HCT116 (cell line): ENCODE data around the gene GLA. TPM values are rescaled to one million over a fixed set of nuclear protein-coding genes. Genes with fewer than 3 reads are reported as not detected.

Experiments
- ATAC-seq: fragments of 200-7000 bp; cut with Tn5 transposase; 2 replicates; pipeline ENCODE4 v1.9.1; 2020; ENCODE audit warnings: mild to moderate bottlenecking, moderate library complexity
- BruUV-seq: library from RNA; stranded (reverse); fragments of 400-500 nt; replicated peaks from 2 replicates; lab custom pipeline; 2021; lab: Mats Ljungman, UMichigan
- CTCF ChIA-PET: fragments of 300-600 bp; sonication (Branson Sonifier 250); formaldehyde crosslinking; loops from one replicate; lab custom pipeline; 2021; ENCODE audit warnings: antibody characterized with exemption; lab: Charles Lee
- POLR2A ChIA-PET: fragments of 300-600, 350-600 bp; sonication (Branson Sonifier 250); formaldehyde crosslinking; loops from one replicate; lab custom pipeline; 2021; ENCODE audit warnings: antibody characterized with exemption; lab: Charles Lee
- RAD21 ChIA-PET, 2 experiments: fragments of 300-600 bp; sonication (Branson Sonifier 250); formaldehyde crosslinking; loops; one replicate each; lab custom pipeline; 2023; ENCODE audit warnings: low total read pairs in 2 of 2; ENCODE audit not compliant: uncharacterized antibody in 2 of 2, unreplicated experiment in 2 of 2, low non-redundant PET in 1 of 2; lab: Charles Lee
- DNase-seq: peaks from one replicate; pipeline ENCODE4 v3.0.0-alpha.2; 2010; ENCODE audit warnings: low read depth, low spot score
- H2AFZ ChIP-seq: fragments of 200-600 bp; shearing (Covaris generic), sonication (generic); 2 replicates; pipeline ENCODE4 v1.6.1; 2017; ENCODE audit warnings: low read depth, mixed run types, mixed read lengths, antibody characterized with exemption, low read length; ENCODE audit not compliant: poor library complexity, severe bottlenecking
- H3K27ac ChIP-seq: 2 replicates; pipeline ENCODE4 v1.5.1; 2012; ENCODE audit warnings: low read depth, low read length
- H3K27me3 ChIP-seq: fragments of 200-600 bp; sonication (generic); 2 replicates; pipeline ENCODE4 v1.6.1; 2016; ENCODE audit warnings: mixed run types, low read length, mixed read lengths; ENCODE audit not compliant: insufficient read depth
- H3K36me3 ChIP-seq, 2 experiments: fragments of 200-500 bp in 1 of 2; fragments of 200-600 bp in 1 of 2; sonication (Bioruptor generic) in 1 of 2; sonication (generic) in 1 of 2; 2 replicates each; pipeline versions ENCODE4 v1.5.1 to v1.6.1; 2014 to 2016; ENCODE audit warnings: low read length in 2 of 2, inconsistent platforms in 1 of 2, mixed read lengths in 1 of 2, mixed run types in 1 of 2; ENCODE audit not compliant: insufficient read depth in 2 of 2, control insufficient read depth in 1 of 2
- H3K4me1 ChIP-seq, 2 experiments: fragments of 200-600 bp in 1 of 2; sonication (generic) in 1 of 2; 2 replicates each; pipeline versions ENCODE4 v1.5.1 to v1.6.1; 2012 to 2017; ENCODE audit warnings: low read length in 2 of 2, inconsistent platforms in 1 of 2, mild to moderate bottlenecking in 1 of 2, mixed read lengths in 1 of 2, mixed run types in 1 of 2, moderate library complexity in 1 of 2; ENCODE audit not compliant: insufficient read depth in 2 of 2, control insufficient read depth in 1 of 2
- H3K4me2 ChIP-seq: fragments of 200-600 bp; sonication (generic); 2 replicates; pipeline ENCODE4 v1.6.1; 2017; ENCODE audit warnings: mixed run types, low read length, mixed read lengths
- H3K4me3 ChIP-seq, 2 experiments: fragments of 200-600 bp in 1 of 2; sonication (generic) in 1 of 2; replicated peaks in 1 of 2; 2 replicates each; pipeline ENCODE4 v1.5.1; 2011 to 2016; ENCODE audit warnings: low read length in 2 of 2, control low read depth in 1 of 2, low read depth in 1 of 2, mild to moderate bottlenecking in 1 of 2, mixed read lengths in 1 of 2, mixed run types in 1 of 2
- H3K79me2 ChIP-seq: fragments of 200-600 bp; sonication (generic); 2 replicates; pipeline ENCODE4 v1.6.1; 2017; ENCODE audit warnings: mild to moderate bottlenecking, mixed run types, low read length, moderate library complexity, mixed read lengths; ENCODE audit not compliant: insufficient read depth
- H3K9ac ChIP-seq: fragments of 200-600 bp; sonication (generic); 2 replicates; pipeline ENCODE4 v1.6.1; 2016; ENCODE audit warnings: low read length, mixed read lengths
- H3K9me2 ChIP-seq: fragments of 200-600 bp; sonication (generic), shearing (Covaris generic); 2 replicates; pipeline ENCODE4 v1.6.1; 2017; ENCODE audit warnings: mixed run types, mild to moderate bottlenecking, moderate library complexity; ENCODE audit not compliant: insufficient read depth
- H3K9me3 ChIP-seq, 2 experiments: fragments of 200-500 bp in 1 of 2; fragments of 200-600 bp in 1 of 2; sonication (Bioruptor generic) in 1 of 2; sonication (generic) in 1 of 2; 2 replicates each; pipeline ENCODE4 v1.6.1; 2014 to 2017; ENCODE audit warnings: low read length in 2 of 2, mixed read lengths in 2 of 2, inconsistent platforms in 1 of 2, low read depth in 1 of 2, mild to moderate bottlenecking in 1 of 2, mixed run types in 1 of 2, moderate library complexity in 1 of 2; ENCODE audit not compliant: control insufficient read depth in 1 of 2, insufficient read depth in 1 of 2
- H4K20me1 ChIP-seq: fragments of 200-600 bp; sonication (generic), shearing (Covaris generic); 2 replicates; pipeline ENCODE4 v1.6.1; 2017; ENCODE audit warnings: mixed run types, mild to moderate bottlenecking, moderate library complexity; ENCODE audit not compliant: insufficient read depth
- ATF3 ChIP-seq: IDR thresholded peaks from 2 replicates; pipeline ENCODE4 v1.6.1; 2012
- EGR1 ChIP-seq: IDR thresholded peaks from 2 replicates; pipeline ENCODE4 v1.6.1; 2012; ENCODE audit warnings: low read depth
- ELF1 ChIP-seq: IDR thresholded peaks from 2 replicates; pipeline ENCODE4 v1.6.1; 2012; ENCODE audit warnings: low read depth, borderline replicate concordance
- EZH2 ChIP-seq: fragments of 200-600 bp; sonication (generic); IDR thresholded peaks from 2 replicates; pipeline ENCODE4 v1.6.1; 2017; ENCODE audit warnings: antibody characterized with exemption, mixed run types
- EZH2phosphoT487 ChIP-seq: fragments of 200-600 bp; IDR thresholded peaks from 2 replicates; pipeline ENCODE4 v1.6.1; 2018; ENCODE audit warnings: antibody characterized with exemption, borderline replicate concordance
- JUND ChIP-seq: IDR thresholded peaks from 2 replicates; pipeline ENCODE4 v1.6.1; 2012
- POLR2A ChIP-seq: IDR thresholded peaks from 2 replicates; pipeline ENCODE4 v1.7.0; 2011; ENCODE audit warnings: borderline replicate concordance; ENCODE audit not compliant: insufficient read depth, insufficient read length; ENCODE audit errors: extremely low read depth
- POLR2AphosphoS5 ChIP-seq: IDR thresholded peaks from 2 replicates; pipeline ENCODE4 v1.6.1; 2011; ENCODE audit warnings: mild to moderate bottlenecking, low read depth, low read length, moderate library complexity
- RAD21 ChIP-seq: IDR thresholded peaks from 2 replicates; pipeline ENCODE4 v1.6.1; 2012; ENCODE audit warnings: low read depth, mild to moderate bottlenecking
- SIN3A ChIP-seq: IDR thresholded peaks from 2 replicates; pipeline ENCODE4 v1.6.1; 2012; ENCODE audit warnings: low read depth
- SP1 ChIP-seq: IDR thresholded peaks from 2 replicates; pipeline ENCODE4 v1.6.1; 2012; ENCODE audit warnings: low read depth
- SRF ChIP-seq: IDR thresholded peaks from 2 replicates; pipeline ENCODE4 v1.6.1; 2012; ENCODE audit warnings: low read depth
- TCF7L2 ChIP-seq: IDR thresholded peaks from 2 replicates; pipeline ENCODE4 v1.7.0; 2011; ENCODE audit warnings: borderline replicate concordance, inconsistent platforms; ENCODE audit not compliant: insufficient read depth, insufficient read length; ENCODE audit errors: extremely low read depth
- ZNF274 ChIP-seq: fragments of 200-500 bp; sonication (Bioruptor generic); IDR thresholded peaks from 2 replicates; pipeline ENCODE4 v1.6.1; 2014; ENCODE audit warnings: mild to moderate bottlenecking, low read depth, low read length, inconsistent platforms
- intact Hi-C: fragments of 100-400 bp; cut with micrococcal nuclease; formaldehyde crosslinking; loops from 2 replicates; pipeline ENCODE4 v1.10.0; 2022
- total RNA-seq: library from RNA; stranded (reverse); gene quantifications from one replicate; pipeline ENCODE4 v1.2.1, GENCODE V29; 2021; ENCODE audit not compliant: unreplicated experiment
- TF ChIP-seq, protein P1 (sequence below): IDR thresholded peaks from 2 replicates; pipeline ENCODE4 v1.6.1; 2012
- TF ChIP-seq, protein P2 (sequence below), 3 experiments: fragments of 200-600 bp in 1 of 3; sonication (generic) in 1 of 3; IDR thresholded peaks in 2 of 3; conservative IDR thresholded peaks in 1 of 3; 2 replicates each; pipeline ENCODE4 v1.5.1; 2012 to 2017; ENCODE audit warnings: low read depth in 2 of 3, low read length in 2 of 3, antibody characterized with exemption in 1 of 3, borderline replicate concordance in 1 of 3, control low read depth in 1 of 3, mild to moderate bottlenecking in 1 of 3, mixed read lengths in 1 of 3, mixed run types in 1 of 3, moderate library complexity in 1 of 3; ENCODE audit not compliant: insufficient read depth in 1 of 3
- TF ChIP-seq, protein P3 (sequence below): IDR thresholded peaks from 2 replicates; pipeline ENCODE4 v1.6.1; 2012; ENCODE audit warnings: low read depth

The GLA gene
- total RNA-seq, 1 experiment from 2014 or later = 40.8 TPM

- TF ChIP-seq POLR2AphosphoS5 (no peak), ZNF274 (no peak)
Observed at GRCh38 chrX:101449279-101449678, 41.6 kb upstream of the GLA start (continued).

GRCh38 chrX:101442085-101442484 lies 34.4 kb upstream of the GLA start:
- intact Hi-C loops = no loop called here
- no peak for ATAC-seq
- TF ChIP-seq, protein P1, sequence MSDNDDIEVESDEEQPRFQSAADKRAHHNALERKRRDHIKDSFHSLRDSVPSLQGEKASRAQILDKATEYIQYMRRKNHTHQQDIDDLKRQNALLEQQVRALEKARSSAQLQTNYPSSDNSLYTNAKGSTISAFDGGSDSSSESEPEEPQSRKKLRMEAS = no peak
- TF ChIP-seq SRF (no peak), ATF3 (no peak), SIN3A (no peak), EGR1 (no peak), EZH2phosphoT487 (no peak), ZNF274 (no peak), JUND (no peak), POLR2A (no peak), ELF1 (no peak), TCF7L2 (no peak), EZH2 (no peak), RAD21 (no peak), SP1 (no peak)
- TF ChIP-seq, protein P2, sequence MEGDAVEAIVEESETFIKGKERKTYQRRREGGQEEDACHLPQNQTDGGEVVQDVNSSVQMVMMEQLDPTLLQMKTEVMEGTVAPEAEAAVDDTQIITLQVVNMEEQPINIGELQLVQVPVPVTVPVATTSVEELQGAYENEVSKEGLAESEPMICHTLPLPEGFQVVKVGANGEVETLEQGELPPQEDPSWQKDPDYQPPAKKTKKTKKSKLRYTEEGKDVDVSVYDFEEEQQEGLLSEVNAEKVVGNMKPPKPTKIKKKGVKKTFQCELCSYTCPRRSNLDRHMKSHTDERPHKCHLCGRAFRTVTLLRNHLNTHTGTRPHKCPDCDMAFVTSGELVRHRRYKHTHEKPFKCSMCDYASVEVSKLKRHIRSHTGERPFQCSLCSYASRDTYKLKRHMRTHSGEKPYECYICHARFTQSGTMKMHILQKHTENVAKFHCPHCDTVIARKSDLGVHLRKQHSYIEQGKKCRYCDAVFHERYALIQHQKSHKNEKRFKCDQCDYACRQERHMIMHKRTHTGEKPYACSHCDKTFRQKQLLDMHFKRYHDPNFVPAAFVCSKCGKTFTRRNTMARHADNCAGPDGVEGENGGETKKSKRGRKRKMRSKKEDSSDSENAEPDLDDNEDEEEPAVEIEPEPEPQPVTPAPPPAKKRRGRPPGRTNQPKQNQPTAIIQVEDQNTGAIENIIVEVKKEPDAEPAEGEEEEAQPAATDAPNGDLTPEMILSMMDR (IDR thresholded peaks at IDR 0.05 in 2 of 3, conservative IDR thresholded peaks at IDR 0.05 in 1 of 3; ENCODE audit: borderline replicate concordance in 1 of 3, insufficient read depth in 1 of 3, low read depth in 2 of 3, low read length in 2 of 3) = no peak
- TF ChIP-seq, protein P3, sequence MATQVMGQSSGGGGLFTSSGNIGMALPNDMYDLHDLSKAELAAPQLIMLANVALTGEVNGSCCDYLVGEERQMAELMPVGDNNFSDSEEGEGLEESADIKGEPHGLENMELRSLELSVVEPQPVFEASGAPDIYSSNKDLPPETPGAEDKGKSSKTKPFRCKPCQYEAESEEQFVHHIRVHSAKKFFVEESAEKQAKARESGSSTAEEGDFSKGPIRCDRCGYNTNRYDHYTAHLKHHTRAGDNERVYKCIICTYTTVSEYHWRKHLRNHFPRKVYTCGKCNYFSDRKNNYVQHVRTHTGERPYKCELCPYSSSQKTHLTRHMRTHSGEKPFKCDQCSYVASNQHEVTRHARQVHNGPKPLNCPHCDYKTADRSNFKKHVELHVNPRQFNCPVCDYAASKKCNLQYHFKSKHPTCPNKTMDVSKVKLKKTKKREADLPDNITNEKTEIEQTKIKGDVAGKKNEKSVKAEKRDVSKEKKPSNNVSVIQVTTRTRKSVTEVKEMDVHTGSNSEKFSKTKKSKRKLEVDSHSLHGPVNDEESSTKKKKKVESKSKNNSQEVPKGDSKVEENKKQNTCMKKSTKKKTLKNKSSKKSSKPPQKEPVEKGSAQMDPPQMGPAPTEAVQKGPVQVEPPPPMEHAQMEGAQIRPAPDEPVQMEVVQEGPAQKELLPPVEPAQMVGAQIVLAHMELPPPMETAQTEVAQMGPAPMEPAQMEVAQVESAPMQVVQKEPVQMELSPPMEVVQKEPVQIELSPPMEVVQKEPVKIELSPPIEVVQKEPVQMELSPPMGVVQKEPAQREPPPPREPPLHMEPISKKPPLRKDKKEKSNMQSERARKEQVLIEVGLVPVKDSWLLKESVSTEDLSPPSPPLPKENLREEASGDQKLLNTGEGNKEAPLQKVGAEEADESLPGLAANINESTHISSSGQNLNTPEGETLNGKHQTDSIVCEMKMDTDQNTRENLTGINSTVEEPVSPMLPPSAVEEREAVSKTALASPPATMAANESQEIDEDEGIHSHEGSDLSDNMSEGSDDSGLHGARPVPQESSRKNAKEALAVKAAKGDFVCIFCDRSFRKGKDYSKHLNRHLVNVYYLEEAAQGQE = no peak
- TF ChIP-seq, all 23 proteins: peak for 0
- H3K27ac ChIP-seq = no peak overlapping the region
- no TSS peak for BruUV-seq
- no peaks in the 10 kb centered on the region for H3K4me1 ChIP-seq
- H3K36me3 ChIP-seq = no peaks in the 10 kb centered on the region
- ChIA-PET CTCF (no interaction called here), POLR2A (no interaction called here), RAD21 (no interaction called here)
- H3K4me2 ChIP-seq = no peak overlapping the region
- no peak overlapping the region for H3K4me3 ChIP-seq
- no peaks in the 10 kb centered on the region for H3K9me3 ChIP-seq
- no peak overlapping the region for H3K9ac ChIP-seq
- no peaks in the 10 kb centered on the region for H3K27me3 ChIP-seq
- no peaks in the 10 kb centered on the region for H3K9me2 ChIP-seq
- H2AFZ ChIP-seq = no peak overlapping the region
- no peaks in the 10 kb centered on the region for H4K20me1 ChIP-seq
- no peak for DNase-seq
- no peaks in the 10 kb centered on the region for H3K79me2 ChIP-seq
